Mesenchymal stem cell (in vitro differentiated cells and primary cell): ENCODE measurements around the gene DYNC1H1.

Experiments
- DNase-seq: peaks from one replicate; pipeline ENCODE4 v3.0.0-alpha.2; 2013
- H2AFZ ChIP-seq: one replicate; pipeline ENCODE4 v1.6.1; 2013; ENCODE audit warnings: low read depth, mild to moderate bottlenecking, control low read depth, inconsistent platforms, low read length, moderate library complexity
- H2AK5ac ChIP-seq: 2 replicates; pipeline ENCODE4 v1.6.1; 2013; ENCODE audit warnings: low read length, moderate library complexity, mild to moderate bottlenecking, inconsistent platforms; ENCODE audit not compliant: severe bottlenecking
- H2BK120ac ChIP-seq: one replicate; pipeline ENCODE4 v1.6.1; 2013; ENCODE audit warnings: low read depth, mild to moderate bottlenecking, inconsistent platforms, low read length, moderate library complexity
- H2BK12ac ChIP-seq, 2 experiments: one replicate each; pipeline ENCODE4 v1.6.1; 2013; ENCODE audit warnings: inconsistent platforms in 2 of 2, low read length in 2 of 2, mild to moderate bottlenecking in 2 of 2, moderate library complexity in 2 of 2, control low read depth in 1 of 2
- H2BK15ac ChIP-seq: one replicate; pipeline ENCODE4 v1.6.1; 2013; ENCODE audit warnings: mild to moderate bottlenecking, low read depth, inconsistent platforms; ENCODE audit not compliant: poor library complexity, severe bottlenecking
- H2BK5ac ChIP-seq: 2 replicates; pipeline ENCODE4 v1.6.1; 2013; ENCODE audit warnings: low read depth, mild to moderate bottlenecking, low read length, control low read depth, inconsistent platforms; ENCODE audit not compliant: poor library complexity, severe bottlenecking
- H3K14ac ChIP-seq, 2 experiments: one replicate each; pipeline ENCODE4 v1.6.1; 2013; ENCODE audit warnings: inconsistent platforms in 2 of 2, low read length in 2 of 2, control low read depth in 1 of 2, mild to moderate bottlenecking in 1 of 2, moderate library complexity in 1 of 2
- H3K18ac ChIP-seq, 2 experiments: one replicate each; pipeline ENCODE4 v1.6.1; 2013; ENCODE audit warnings: inconsistent platforms in 2 of 2, low read length in 2 of 2, control low read depth in 1 of 2, low read depth in 1 of 2, mild to moderate bottlenecking in 1 of 2
- H3K23ac ChIP-seq, 2 experiments: one replicate each; pipeline ENCODE4 v1.6.1; 2013; ENCODE audit warnings: inconsistent platforms in 2 of 2, low read length in 2 of 2, mild to moderate bottlenecking in 2 of 2, moderate library complexity in 2 of 2, control low read depth in 1 of 2
- H3K27ac ChIP-seq: 2 replicates; pipeline ENCODE4 v1.5.1; 2013; ENCODE audit warnings: mild to moderate bottlenecking, moderate library complexity, low read length, control low read depth, inconsistent platforms; ENCODE audit not compliant: poor library complexity, severe bottlenecking
- H3K27me3 ChIP-seq, 2 experiments: 2 replicates each; pipeline versions ENCODE4 v1.6.1 to v1.7.0; 2013; ENCODE audit warnings: low read length in 2 of 2, mild to moderate bottlenecking in 2 of 2, moderate library complexity in 2 of 2, control low read depth in 1 of 2, inconsistent platforms in 1 of 2; ENCODE audit not compliant: control insufficient read depth in 1 of 2, insufficient read depth in 1 of 2
- H3K36me3 ChIP-seq, 2 experiments: 2 replicates each; pipeline versions ENCODE4 v1.6.1 to v1.7.0; 2013; ENCODE audit warnings: low read length in 2 of 2, control low read depth in 1 of 2, inconsistent platforms in 1 of 2, low read depth in 1 of 2, mild to moderate bottlenecking in 1 of 2; ENCODE audit not compliant: insufficient read depth in 2 of 2, control insufficient read depth in 1 of 2
- H3K4ac ChIP-seq, 2 experiments: one replicate each; pipeline ENCODE4 v1.6.1; 2013; ENCODE audit warnings: inconsistent platforms in 2 of 2, low read length in 2 of 2, mild to moderate bottlenecking in 2 of 2, moderate library complexity in 2 of 2, control low read depth in 1 of 2, low read depth in 1 of 2
- H3K4me1 ChIP-seq: 2 replicates; pipeline ENCODE4 v1.6.1; 2013; ENCODE audit warnings: low read depth, low read length, control low read depth; ENCODE audit not compliant: control insufficient read depth, insufficient read depth
- H3K4me2 ChIP-seq: 2 replicates; pipeline ENCODE4 v1.6.1; 2013; ENCODE audit warnings: low read length, mild to moderate bottlenecking, inconsistent platforms; ENCODE audit not compliant: poor library complexity, severe bottlenecking
- H3K4me3 ChIP-seq, 2 experiments: 2 replicates each; pipeline versions ENCODE4 v1.5.1 to v1.7.0; 2013; ENCODE audit warnings: low read length in 2 of 2, mild to moderate bottlenecking in 2 of 2, control low read depth in 1 of 2, low read depth in 1 of 2; ENCODE audit not compliant: insufficient read depth in 1 of 2
- H3K79me1 ChIP-seq: replicated peaks from 2 replicates; pipeline ENCODE4 v1.6.1; 2013; ENCODE audit warnings: mild to moderate bottlenecking, control low read depth, low read length, inconsistent platforms; ENCODE audit not compliant: poor library complexity, severe bottlenecking
- H3K9ac ChIP-seq: 2 replicates; pipeline ENCODE4 v1.7.0; 2013; ENCODE audit warnings: mild to moderate bottlenecking, low read length, moderate library complexity
- H3K9me3 ChIP-seq: 2 replicates; pipeline ENCODE4 v1.7.0; 2013; ENCODE audit warnings: mild to moderate bottlenecking, low read length; ENCODE audit not compliant: control insufficient read depth
- H4K8ac ChIP-seq: one replicate; pipeline ENCODE4 v1.6.1; 2013; ENCODE audit warnings: inconsistent platforms, mild to moderate bottlenecking, low read length, moderate library complexity
- H4K91ac ChIP-seq: one replicate; pipeline ENCODE4 v1.6.1; 2013; ENCODE audit warnings: mild to moderate bottlenecking, low read length, inconsistent platforms
- WGBS: methylation state at CpG from one replicate; pipeline ENCODE4 v1.1.7; 2013; ENCODE audit warnings: mixed read lengths; 5-methylcytosine and 5-hydroxymethylcytosine counted together

The DYNC1H1 gene

GRCh38 chr14:102007916-102008418, 43.6 kb downstream of the DYNC1H1 start:
- no peak overlapping the region for H3K4ac ChIP-seq
- no peaks in the 10 kb centered on the region for H3K27me3 ChIP-seq
- H3K9me3 ChIP-seq, result no peaks in the 10 kb centered on the region
- no peak overlapping the region for H3K18ac ChIP-seq
- DNase-seq, result no peak
- H3K27ac ChIP-seq, result no peak overlapping the region
- H3K14ac ChIP-seq, result no peak overlapping the region
- H3K23ac ChIP-seq, result no peak overlapping the region
- H3K36me3 ChIP-seq, result peaks cover 76 to 97% of the 10 kb centered on the region in 2 experiments
- no peak overlapping the region for H3K9ac ChIP-seq
- 96% methylated on average over 11 of the region's 14 CpGs for WGBS
- H2BK12ac ChIP-seq, result no peak overlapping the region
- no peak overlapping the region for H2BK120ac ChIP-seq
- peak overlapping the region; percentile 16 for H4K91ac ChIP-seq
- no peak overlapping the region for H4K8ac ChIP-seq
- peaks cover 25% of the 10 kb centered on the region for H3K79me1 ChIP-seq
- H2AFZ ChIP-seq, result no peak overlapping the region
- no peak overlapping the region for H2BK15ac ChIP-seq
- H2AK5ac ChIP-seq, result no peak overlapping the region
- H3K4me2 ChIP-seq, result no peak overlapping the region
- no peak overlapping the region for H2BK5ac ChIP-seq
- no peaks in the 10 kb centered on the region for H3K4me1 ChIP-seq
- H3K4me3 ChIP-seq, result no peak overlapping the region

GRCh38 chr14:102008891-102009290, 44.5 kb downstream of the DYNC1H1 start:
- no peak overlapping the region for H3K4me3 ChIP-seq
- H4K91ac ChIP-seq, result no peak overlapping the region
- DNase-seq, result no peak
- H3K27ac ChIP-seq, result no peak overlapping the region
- peaks cover 28% of the 10 kb centered on the region for H3K79me1 ChIP-seq
- 96% methylated on average over 7 of the region's 8 CpGs for WGBS
- H2AK5ac ChIP-seq, result no peak overlapping the region
- no peak overlapping the region for H3K9ac ChIP-seq
- peaks cover 75 to 97% of the 10 kb centered on the region in 2 experiments for H3K36me3 ChIP-seq
- H3K4ac ChIP-seq, result no peak overlapping the region
- H3K18ac ChIP-seq, result no peak overlapping the region
- H3K23ac ChIP-seq, result no peak overlapping the region
- H2BK120ac ChIP-seq, result no peak overlapping the region
- no peak overlapping the region for H3K4me2 ChIP-seq
- no peak overlapping the region for H2BK5ac ChIP-seq
- no peak overlapping the region for H2BK15ac ChIP-seq
- H4K8ac ChIP-seq, result no peak overlapping the region
- H2BK12ac ChIP-seq, result no peak overlapping the region
- no peak overlapping the region for H2AFZ ChIP-seq
- no peak overlapping the region for H3K14ac ChIP-seq
- H3K27me3 ChIP-seq, result no peaks in the 10 kb centered on the region
- no peaks in the 10 kb centered on the region for H3K9me3 ChIP-seq
- H3K4me1 ChIP-seq, result no peaks in the 10 kb centered on the region

GRCh38 chr14:102011631-102012030, 47.3 kb downstream of the DYNC1H1 start:
- H2BK120ac ChIP-seq, result no peak overlapping the region
- no peak overlapping the region for H3K4me2 ChIP-seq
- no peak overlapping the region for H2BK12ac ChIP-seq
- DNase-seq, result no peak
- H3K18ac ChIP-seq, result no peak overlapping the region
- no peak overlapping the region for H3K9ac ChIP-seq
- H3K4me1 ChIP-seq, result peaks cover 1% of the 10 kb centered on the region
- H3K23ac ChIP-seq, result no peak overlapping the region
- H3K27ac ChIP-seq, result no peak overlapping the region
- H3K36me3 ChIP-seq, result peaks cover 86 to 98% of the 10 kb centered on the region in 2 experiments
- H3K4me3 ChIP-seq, result no peak overlapping the region
- H3K9me3 ChIP-seq, result no peaks in the 10 kb centered on the region
- H2AFZ ChIP-seq, result no peak overlapping the region
- H3K27me3 ChIP-seq, result no peaks in the 10 kb centered on the region
- no peak overlapping the region for H4K8ac ChIP-seq
- 96% methylated on average over 8 of the region's 8 CpGs for WGBS
- no peak overlapping the region for H3K4ac ChIP-seq
- H2AK5ac ChIP-seq, result no peak overlapping the region
- H2BK15ac ChIP-seq, result no peak overlapping the region
- H3K14ac ChIP-seq, result no peak overlapping the region
- no peak overlapping the region for H4K91ac ChIP-seq
- no peak overlapping the region for H2BK5ac ChIP-seq
- H3K79me1 ChIP-seq, result peaks cover 36% of the 10 kb centered on the region

GRCh38 chr14:102012336-102012735, 48.0 kb downstream of the DYNC1H1 start:
- no peak overlapping the region for H2BK5ac ChIP-seq
- H3K27ac ChIP-seq, result no peak overlapping the region
- H4K8ac ChIP-seq, result no peak overlapping the region
- no peak overlapping the region for H2BK120ac ChIP-seq
- H2BK15ac ChIP-seq, result no peak overlapping the region
- H3K9me3 ChIP-seq, result no peaks in the 10 kb centered on the region
- H3K4ac ChIP-seq, result no peak overlapping the region
- H3K9ac ChIP-seq, result no peak overlapping the region
- H3K4me3 ChIP-seq, result no peak overlapping the region
- 97% methylated on average over 7 of the region's 7 CpGs for WGBS
- no peak overlapping the region for H3K18ac ChIP-seq
- H3K36me3 ChIP-seq, result peaks cover 90 to 98% of the 10 kb centered on the region in 2 experiments
- no peak overlapping the region for H2BK12ac ChIP-seq
- peaks cover 37% of the 10 kb centered on the region for H3K79me1 ChIP-seq
- H3K23ac ChIP-seq, result no peak overlapping the region
- no peaks in the 10 kb centered on the region for H3K27me3 ChIP-seq
- DNase-seq, result no peak
- H2AK5ac ChIP-seq, result no peak overlapping the region
- no peak overlapping the region for H4K91ac ChIP-seq
- peaks cover 1% of the 10 kb centered on the region for H3K4me1 ChIP-seq
- H3K4me2 ChIP-seq, result no peak overlapping the region
- no peak overlapping the region for H2AFZ ChIP-seq
- no peak overlapping the region for H3K14ac ChIP-seq
